MG63 (cell line): ENCODE data around the gene NPTN. TPM values are rescaled to one million over a fixed set of nuclear protein-coding genes. Genes with fewer than 3 reads are reported as not detected.

Source experiments
- DNase-seq: peaks from one replicate; pipeline ENCODE4 v3.0.0-alpha.2; 2020
- H3K27me3 ChIP-seq: fragments of 250-450 bp; sonication (Bioruptor Pico); 2 replicates; pipeline ENCODE4 v1.5.1; 2020; ENCODE audit warnings: mild to moderate bottlenecking, moderate library complexity
- H3K36me3 ChIP-seq: fragments of 250-450 bp; sonication (Bioruptor Pico); 2 replicates; pipeline ENCODE4 v1.5.1; 2020; ENCODE audit warnings: mild to moderate bottlenecking, moderate library complexity
- H3K4me3 ChIP-seq: fragments of 250-450 bp; sonication (Bioruptor Pico); 2 replicates; pipeline ENCODE4 v1.5.1; 2020; ENCODE audit warnings: mild to moderate bottlenecking, moderate library complexity
- H3K9me3 ChIP-seq: fragments of 250-450 bp; sonication (Bioruptor Pico); 2 replicates; pipeline ENCODE4 v1.5.1; 2020; ENCODE audit warnings: mild to moderate bottlenecking, moderate library complexity
- total RNA-seq: library from RNA; depleted of rRNA; stranded (reverse); fragments of >200 nt; shearing (Covaris generic); gene quantifications from 2 replicates; pipeline ENCODE4 v1.2.3, GENCODE V29; 2014; ENCODE audit warnings: low replicate concordance; rRNA removed

The NPTN gene
- total RNA-seq, 1 experiment from 2014 or later = 224 TPM

DNA sequence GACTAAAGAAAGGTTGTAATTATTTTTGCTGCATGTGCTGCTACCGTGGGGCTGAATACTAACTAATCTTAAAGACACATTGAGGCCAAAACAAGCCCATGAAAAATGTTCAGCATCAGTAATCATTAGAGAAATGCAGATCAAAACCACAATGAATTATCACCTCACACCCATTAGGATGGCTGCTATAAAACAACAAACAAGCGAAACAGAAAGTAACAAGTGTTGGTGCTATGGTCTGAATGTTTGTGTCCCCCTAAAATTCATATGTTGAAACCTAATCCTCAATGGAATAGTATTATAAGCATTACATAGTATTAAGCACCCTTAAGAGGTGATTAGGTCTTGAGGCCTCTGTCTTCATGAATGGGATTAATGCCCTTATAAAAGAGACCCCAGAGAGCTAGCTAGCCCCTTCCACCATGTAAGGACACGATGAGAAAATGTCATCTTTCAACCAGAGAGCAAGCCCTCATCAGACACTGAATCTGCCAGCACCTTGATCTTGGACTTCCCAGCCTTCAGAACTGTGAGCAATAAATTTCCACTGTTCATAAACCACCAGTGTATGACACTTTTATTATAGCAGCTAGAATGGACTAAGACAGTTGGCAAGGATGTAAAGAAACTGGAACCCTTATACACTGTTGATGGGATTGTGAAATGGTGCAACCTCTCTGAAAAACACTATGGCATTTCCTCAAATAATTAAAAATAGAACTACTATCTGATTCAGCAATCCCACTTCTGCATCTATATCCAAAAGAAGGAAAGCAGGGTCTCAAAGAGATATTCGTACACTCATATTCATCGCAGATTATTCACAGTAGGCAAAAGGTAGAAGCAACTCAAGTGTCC, 114.1 kb downstream of the NPTN start:
- no peak overlapping the region for H3K4me3 ChIP-seq
- no peak for DNase-seq
- H3K9me3 ChIP-seq = no peaks in the 10 kb centered on the region
- H3K27me3 ChIP-seq = peaks cover 1% of the 10 kb centered on the region
- no peaks in the 10 kb centered on the region for H3K36me3 ChIP-seq

DNA sequence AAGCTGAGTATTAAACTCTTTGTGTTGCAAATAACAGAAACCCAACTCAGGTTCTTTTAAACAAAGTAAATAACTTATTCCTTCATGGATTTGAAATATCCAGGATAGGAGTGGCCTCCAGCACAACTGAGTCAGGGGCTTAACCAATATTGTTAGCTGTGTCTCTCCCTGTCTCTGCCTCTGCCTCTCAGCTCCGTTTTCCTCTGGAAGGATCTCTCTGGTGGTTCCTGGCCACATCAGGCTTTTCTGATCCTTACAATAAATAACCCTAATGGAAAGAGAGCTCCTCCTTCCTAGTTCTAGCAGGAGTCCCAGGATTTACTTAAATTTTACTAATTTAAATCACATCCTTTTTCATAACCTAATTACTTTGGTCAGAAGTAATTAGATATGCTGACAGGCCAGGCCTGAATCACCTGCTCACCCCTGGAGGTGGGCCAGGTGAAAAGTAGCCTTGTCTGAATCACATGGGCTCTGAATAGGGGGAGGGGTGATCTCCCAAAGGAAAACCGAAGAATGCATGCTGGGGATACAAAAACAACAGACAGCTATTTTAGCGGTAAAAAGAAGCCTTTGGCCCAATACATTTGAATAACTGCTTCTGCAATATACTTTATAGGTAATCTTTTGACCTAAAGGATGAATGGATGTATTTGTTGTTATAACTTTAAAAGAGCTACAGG, 114.9 kb downstream of the NPTN start:
- no peak overlapping the region for H3K4me3 ChIP-seq
- no peaks in the 10 kb centered on the region for H3K36me3 ChIP-seq
- no peaks in the 10 kb centered on the region for H3K27me3 ChIP-seq
- no peaks in the 10 kb centered on the region for H3K9me3 ChIP-seq
- DNase-seq = no peak

DNA sequence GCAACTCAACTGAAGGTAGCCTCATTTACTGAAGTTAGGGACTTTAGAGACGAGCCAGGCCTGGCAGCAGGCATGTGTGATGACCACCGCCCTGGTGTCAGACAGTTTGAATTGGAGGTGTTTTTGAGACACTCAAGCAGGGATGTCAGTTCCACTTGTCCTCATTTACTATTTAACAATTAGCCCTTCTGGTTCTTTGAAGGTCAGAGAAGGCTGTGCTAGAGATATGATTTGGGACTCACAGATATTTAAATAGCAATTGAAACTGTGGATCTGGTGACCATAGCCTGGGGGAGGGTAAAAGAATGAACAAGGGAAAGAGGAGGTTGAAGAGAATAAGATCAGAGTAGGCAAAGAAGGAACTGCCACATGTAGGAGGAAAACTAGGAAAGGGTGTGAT, 115.6 kb downstream of the NPTN start:
- Histone ChIP-seq H3K27me3 (no peaks in the 10 kb centered on the region), H3K9me3 (no peaks in the 10 kb centered on the region), H3K36me3 (no peaks in the 10 kb centered on the region), H3K4me3 (no peak overlapping the region)
- no peak for DNase-seq

DNA sequence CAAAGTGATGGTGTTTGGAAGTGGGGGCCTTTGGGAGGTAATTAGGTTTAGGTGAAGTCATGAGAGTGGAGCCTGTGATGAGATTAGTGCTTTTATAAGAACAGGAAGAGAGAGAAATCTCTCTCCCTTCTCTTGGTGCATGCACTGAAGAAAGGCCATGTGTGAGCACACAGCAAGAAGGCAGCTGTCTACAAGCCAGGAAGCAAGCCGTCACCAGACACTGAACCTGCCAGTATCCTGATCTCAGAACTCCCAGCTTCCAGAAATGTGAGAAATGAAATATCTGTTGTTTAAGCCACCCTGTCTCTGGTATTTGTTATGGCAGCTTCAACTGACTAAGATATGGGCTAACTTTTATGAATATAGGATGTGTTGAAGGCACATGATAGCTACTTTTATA, 117.7 kb downstream of the NPTN start:
- no peaks in the 10 kb centered on the region for H3K27me3 ChIP-seq
- no peak for DNase-seq
- no peaks in the 10 kb centered on the region for H3K9me3 ChIP-seq
- H3K36me3 ChIP-seq = no peaks in the 10 kb centered on the region
- no peak overlapping the region for H3K4me3 ChIP-seq

Other genes starting within 250 kb of the NPTN start
- not detected in 2 replicates for gene REC114, start 190.2 kb downstream of the NPTN start, total RNA-seq
- gene CD276, start 51.0 kb upstream of the NPTN start, total RNA-seq = 139 and 155 TPM in 2 replicates
- 15.2 and 21.2 TPM in 2 replicates for gene INSYN1, start 120.0 kb upstream of the NPTN start, total RNA-seq
- not detected in 2 replicates for gene TBC1D21, start 240.2 kb upstream of the NPTN start, total RNA-seq